HG03196 (cell line): ENCODE data around the gene GCC1.

ENCODE experiments used
- ATAC-seq: cut with Tn5 transposase; IDR thresholded peaks from one replicate; pipeline ENCODE4 v1.9.1; 2021; ENCODE audit not compliant: unreplicated experiment

The GCC1 gene

GRCh38 chr7:127585044-127585953 lies at the start of gene GCC1:
Gene GCC1 (minus strand): TSS chr7:127585596. CDS start chr7:127585182, 414 bp downstream.
- ATAC-seq = peak; percentile 84

GRCh38 chr7:127632276-127632910 lies 47.0 kb upstream of the GCC1 start:
- no peak for ATAC-seq

- no peak for ATAC-seq
Measured at GRCh38 chr7:127629268-127629854, 44.0 kb upstream of the GCC1 start.

- no peak for ATAC-seq
Measured at GRCh38 chr7:127628445-127628844, 43.0 kb upstream of the GCC1 start.

GRCh38 chr7:127625331-127625730 lies 39.9 kb upstream of the GCC1 start:
- ATAC-seq = no peak

GRCh38 chr7:127620406-127621233 lies 35.2 kb upstream of the GCC1 start:
- ATAC-seq = no peak

- ATAC-seq = no peak
Measured at GRCh38 chr7:127619681-127620405, 34.4 kb upstream of the GCC1 start.

GRCh38 chr7:127618775-127619174 lies 33.4 kb upstream of the GCC1 start:
- no peak for ATAC-seq

GRCh38 chr7:127618042-127618441 lies 32.6 kb upstream of the GCC1 start, which contains the start of gene PAX4:
Gene PAX4 (minus strand): TSS chr7:127618142. CDS start chr7:127615928, 2,214 bp downstream.
- ATAC-seq = no peak

GRCh38 chr7:127616724-127617123 lies 31.3 kb upstream of the GCC1 start:
- no peak for ATAC-seq

- no peak for ATAC-seq
Measured at GRCh38 chr7:127612263-127612662, 26.9 kb upstream of the GCC1 start.

GRCh38 chr7:127609297-127609696 lies 23.9 kb upstream of the GCC1 start:
- ATAC-seq = no peak

- ATAC-seq = no peak
Measured at GRCh38 chr7:127608446-127608845, 23.1 kb upstream of the GCC1 start.

GRCh38 chr7:127600885-127601284 lies 15.5 kb upstream of the GCC1 start:
- ATAC-seq = no peak

- no peak for ATAC-seq
Measured at GRCh38 chr7:127598318-127598717, 12.9 kb upstream of the GCC1 start.

- no peak for ATAC-seq
Measured at GRCh38 chr7:127595737-127596136, 10.3 kb upstream of the GCC1 start.

GRCh38 chr7:127594490-127594889 lies 9.1 kb upstream of the GCC1 start:
- no peak for ATAC-seq

GRCh38 chr7:127592550-127592949 lies 7.2 kb upstream of the GCC1 start:
- ATAC-seq = no peak

GRCh38 chr7:127591591-127591990 lies 6.2 kb upstream of the GCC1 start:
- ATAC-seq = no peak

- no peak for ATAC-seq
Measured at GRCh38 chr7:127591189-127591588, 5.8 kb upstream of the GCC1 start.
